HEK293 (cell line): ENCODE measurements around the gene HDLBP.

Source experiments
- CTCF ChIA-PET: fragments of 350-600 bp; formaldehyde crosslinking; extraction: SDS; loops from one replicate; lab custom pipeline; 2021; ENCODE audit warnings: antibody characterized with exemption; lab: Yijun Ruan, JAX
- POLR2A ChIA-PET: fragments of 300-600 bp; formaldehyde crosslinking; extraction: SDS; loops from one replicate; lab custom pipeline; 2020; ENCODE audit warnings: antibody characterized with exemption, inconsistent platforms; lab: Yijun Ruan, JAX
- H3K27ac ChIP-seq: fragments of 200-500 bp; sonication (Bioruptor generic); 2 replicates; pipeline ENCODE4 v1.5.1; 2014; ENCODE audit warnings: low read depth, low read length, control low read depth, inconsistent platforms; ENCODE audit errors: extremely low read depth
- H3K36me3 ChIP-seq, 2 experiments: fragments of 200-500 bp in 1 of 2; sonication (Bioruptor generic) in 1 of 2; 1 replicate in 1 of 2; 2 replicates in 1 of 2; pipeline ENCODE4 v1.5.1; 2014 to 2017; ENCODE audit warnings: inconsistent platforms in 2 of 2, low read length in 2 of 2; ENCODE audit not compliant: control insufficient read depth in 2 of 2, insufficient read depth in 1 of 2
- H3K4me1 ChIP-seq: fragments of 200-500 bp; sonication (Bioruptor generic); 2 replicates; pipeline ENCODE4 v1.5.1; 2014; ENCODE audit warnings: mild to moderate bottlenecking, low read length, inconsistent platforms; ENCODE audit not compliant: control insufficient read depth, insufficient read depth
- H3K4me3 ChIP-seq: 2 replicates; pipeline ENCODE4 v1.5.1; 2011; ENCODE audit warnings: low read depth, mild to moderate bottlenecking, control low read depth, low read length, moderate library complexity
- H3K9me3 ChIP-seq: fragments of 200-500 bp; sonication (Bioruptor generic); 2 replicates; pipeline ENCODE4 v1.5.1; 2014; ENCODE audit warnings: low read depth, low read length, inconsistent platforms; ENCODE audit not compliant: control insufficient read depth, insufficient read depth
- BCL6B ChIP-seq: fragments of 450-650 bp; formaldehyde crosslinking; IDR thresholded peaks from 2 replicates; pipeline ENCODE4 v1.5.1; 2017; ENCODE audit warnings: missing biosample characterization, missing genetic modification characterization
- KLF16 ChIP-seq: fragments of 450-650 bp; formaldehyde crosslinking; IDR thresholded peaks from 2 replicates; pipeline ENCODE4 v1.5.1; 2017; ENCODE audit warnings: missing biosample characterization, missing genetic modification characterization
- KLF17 ChIP-seq: fragments of 450-650 bp; formaldehyde crosslinking; IDR thresholded peaks from 2 replicates; pipeline ENCODE4 v1.5.1; 2016; ENCODE audit warnings: missing biosample characterization, missing genetic modification characterization
- SCRT2 ChIP-seq: fragments of 450-650 bp; formaldehyde crosslinking; IDR thresholded peaks from 2 replicates; pipeline ENCODE4 v1.5.1; 2016; ENCODE audit warnings: missing biosample characterization, missing genetic modification characterization
- SP3 ChIP-seq: fragments of 450-650 bp; formaldehyde crosslinking; IDR thresholded peaks from 2 replicates; pipeline ENCODE4 v1.5.1; 2016; ENCODE audit warnings: missing biosample characterization, missing genetic modification characterization
- ZFP3 ChIP-seq: fragments of 450-650 bp; formaldehyde crosslinking; IDR thresholded peaks from 2 replicates; pipeline ENCODE4 v1.5.1; 2016; ENCODE audit warnings: low read depth, missing biosample characterization, missing genetic modification characterization
- ZNF174 ChIP-seq: fragments of 450-650 bp; formaldehyde crosslinking; IDR thresholded peaks from 2 replicates; pipeline ENCODE4 v1.5.0; 2017; ENCODE audit warnings: missing biosample characterization, mild to moderate bottlenecking, missing genetic modification characterization
- ZNF221 ChIP-seq: fragments of 450-650 bp; formaldehyde crosslinking; IDR thresholded peaks from 2 replicates; pipeline ENCODE4 v1.5.1; 2017; ENCODE audit warnings: missing biosample characterization, missing genetic modification characterization, borderline replicate concordance
- ZNF24 ChIP-seq: fragments of 450-650 bp; formaldehyde crosslinking; IDR thresholded peaks from 2 replicates; pipeline ENCODE4 v1.5.1; 2016; ENCODE audit warnings: missing biosample characterization, missing genetic modification characterization
- ZNF26 ChIP-seq: fragments of 450-650 bp; formaldehyde crosslinking; IDR thresholded peaks from 2 replicates; pipeline ENCODE4 v1.5.1; 2016; ENCODE audit warnings: missing biosample characterization, missing genetic modification characterization
- ZNF37A ChIP-seq: fragments of 450-650 bp; IDR thresholded peaks from 2 replicates; pipeline ENCODE4 v1.5.1; 2018; ENCODE audit warnings: missing biosample characterization, missing genetic modification characterization
- ZNF449 ChIP-seq: fragments of 450-650 bp; formaldehyde crosslinking; IDR thresholded peaks from 2 replicates; pipeline ENCODE4 v1.5.1; 2017; ENCODE audit warnings: missing biosample characterization, mild to moderate bottlenecking, missing genetic modification characterization, moderate library complexity
- ZNF48 ChIP-seq: fragments of 450-650 bp; formaldehyde crosslinking; IDR thresholded peaks from 2 replicates; pipeline ENCODE4 v1.5.1; 2016; ENCODE audit warnings: missing biosample characterization, missing genetic modification characterization
- ZNF629 ChIP-seq: fragments of 450-650 bp; formaldehyde crosslinking; IDR thresholded peaks from 2 replicates; pipeline ENCODE4 v1.5.1; 2017; ENCODE audit warnings: missing biosample characterization, missing genetic modification characterization
- ZNF639 ChIP-seq: fragments of 450-650 bp; formaldehyde crosslinking; IDR thresholded peaks from 2 replicates; pipeline ENCODE4 v1.5.1; 2016; ENCODE audit warnings: missing biosample characterization, missing genetic modification characterization
- ZNF677 ChIP-seq: fragments of 450-650 bp; IDR thresholded peaks from 2 replicates; pipeline ENCODE4 v1.5.0; 2018; ENCODE audit warnings: missing biosample characterization, mild to moderate bottlenecking, missing genetic modification characterization, moderate library complexity
- ZNF76 ChIP-seq: fragments of 450-650 bp; formaldehyde crosslinking; IDR thresholded peaks from 2 replicates; pipeline ENCODE4; 2016; ENCODE audit warnings: low read depth, missing biosample characterization, missing genetic modification characterization, borderline replicate concordance
- ZNF768 ChIP-seq: fragments of 450-650 bp; formaldehyde crosslinking; IDR thresholded peaks from 2 replicates; pipeline ENCODE4 v1.5.1; 2018; ENCODE audit warnings: missing biosample characterization, mild to moderate bottlenecking, missing genetic modification characterization
- ZSCAN5A ChIP-seq: fragments of 450-650 bp; formaldehyde crosslinking; IDR thresholded peaks from 2 replicates; pipeline ENCODE4 v1.5.1; 2016; ENCODE audit warnings: missing biosample characterization, missing genetic modification characterization

HDLBP gene

GRCh38 chr2:241302759-241303651 is 12.5 kb downstream of the HDLBP start:
- no peak overlapping the region for H3K4me3 ChIP-seq
- ChIA-PET CTCF (interaction anchor here (1.0 to 1.4 kb wide), 2 partner anchors 10 to 19 kb away, joined by 4 read pairs; no protein-coding TSS in a partner anchor), POLR2A (interaction anchor here (0.6 to 4.1 kb wide), 3 partner anchors 9 to 288 kb away, joined by 3 to 21 read pairs (median 3); partner anchors contain the start of genes HDLBP and SEPTIN2)
- H3K36me3 ChIP-seq: peaks cover 0 to 2% of the 10 kb centered on the region in 2 experiments; a peak in 2 of 3 replicates
- peaks cover 8% of the 10 kb centered on the region for H3K4me1 ChIP-seq
- no peak overlapping the region for H3K27ac ChIP-seq
- no peaks in the 10 kb centered on the region for H3K9me3 ChIP-seq
- peak; percentile 85 for TF ChIP-seq ZNF449 (tag by site-specific recombination)
- no peak for TF ChIP-seq ZSCAN5A
- TF ChIP-seq ZNF37A (tag by site-specific recombination): no peak
- TF ChIP-seq SCRT2 (tag by site-specific recombination): peak; percentile 62; the same call in 1 of the 2 replicates

GRCh38 chr2:241302083-241302482 is 13.4 kb downstream of the HDLBP start:
- no peak overlapping the region for H3K27ac ChIP-seq
- POLR2A ChIA-PET: interaction anchor here (1.1 to 4.1 kb wide), 2 partner anchors 8 to 13 kb away, joined by 3 to 21 read pairs; partner anchors contain the start of genes HDLBP and SEPTIN2

More at GRCh38 chr2:241302083-241302482, 13.4 kb downstream of the HDLBP start:
- H3K9me3 ChIP-seq: no peaks in the 10 kb centered on the region
- TF ChIP-seq ZNF639 (tag by site-specific recombination) (no peak), ZNF221 (tag by site-specific recombination) (no peak), ZNF768 (no peak), ZNF677 (no peak), ZNF24 (tag by site-specific recombination) (no peak), KLF17 (tag by site-specific recombination) (no peak), ZFP3 (tag by site-specific recombination) (no peak), ZNF76 (no peak), ZNF48 (tag by site-specific recombination) (no peak), SP3 (no peak), ZNF174 (no peak), ZNF629 (tag by site-specific recombination) (no peak), BCL6B (tag by site-specific recombination) (no peak), KLF16 (tag by site-specific recombination) (no peak), ZNF26 (tag by site-specific recombination) (no peak)
- TF ChIP-seq, all 188 proteins: peak for 0
- Histone ChIP-seq H3K36me3 (peaks cover 4 to 6% of the 10 kb centered on the region in 2 experiments; a peak in 2 of 3 replicates), H3K4me3 (no peak overlapping the region), H3K4me1 (peaks cover 6% of the 10 kb centered on the region)
- CTCF ChIA-PET: no interaction called here
